ENCODE measurements around the gene ZBTB8A. TPM values are rescaled to one million over a fixed set of nuclear protein-coding genes. Genes with fewer than 3 reads are reported as not detected.

ZBTB8A gene
- total and polyA plus RNA-seq, 10 of the 15 experiments (the other 5 are each of a cell fraction or from before 2014, with no cell fraction given): 0.48 to 4.7 (median 2.4) TPM

- TF ChIP-seq CHD2 (IDR thresholded peaks at IDR 0.05; ENCODE audit: borderline replicate concordance, low read depth, low read length) (peak; percentile 94), PAX8 (IDR thresholded peaks at IDR 0.05) (peak; percentile 95), ELK1 (IDR thresholded peaks at IDR 0.05; ENCODE audit: low read depth, low read length) (no peak), E4F1 (IDR thresholded peaks at IDR 0.05; ENCODE audit: borderline replicate concordance, partially characterized antibody) (peak; percentile 17), SIN3A (IDR thresholded peaks at IDR 0.05; ENCODE audit: low read depth, low read length) (peak; percentile 38), JUND (IDR thresholded peaks at IDR 0.05; ENCODE audit: low read depth, low read length) (no peak), MTA2 (IDR thresholded peaks at IDR 0.05; ENCODE audit: low read depth) (0 out of 2 replicates have a peak, but pooled peaks have one; percentile 51), NFYB (IDR thresholded peaks at IDR 0.05; ENCODE audit: insufficient read depth, low read depth, low read length) (peak; percentile 79; the same call in 1 of the 2 replicates), NFYA (IDR thresholded peaks at IDR 0.05; ENCODE audit: borderline replicate concordance, low read depth, low read length) (no peak), EP300 (IDR thresholded peaks at IDR 0.05; ENCODE audit: borderline replicate concordance in 1 of 2, control insufficient read depth in 1 of 2, low read depth in 2 of 2, low read length in 2 of 2) (peak in 1 of 2 experiments; percentile 28; a peak in 1 of 4 replicates), CUX1 (IDR thresholded peaks at IDR 0.05; ENCODE audit: insufficient replicate concordance, low read depth, low read length) (peak; percentile 48), ZNF217 (IDR thresholded peaks at IDR 0.05) (no peak), MEF2B (IDR thresholded peaks at IDR 0.05; ENCODE audit: partially characterized antibody, poor library complexity, severe bottlenecking) (peak; percentile 50), SIX5 (IDR thresholded peaks at IDR 0.05; ENCODE audit: low read depth, low read length, severe bottlenecking) (peak; percentile 1)
- TF ChIP-seq, protein P1, sequence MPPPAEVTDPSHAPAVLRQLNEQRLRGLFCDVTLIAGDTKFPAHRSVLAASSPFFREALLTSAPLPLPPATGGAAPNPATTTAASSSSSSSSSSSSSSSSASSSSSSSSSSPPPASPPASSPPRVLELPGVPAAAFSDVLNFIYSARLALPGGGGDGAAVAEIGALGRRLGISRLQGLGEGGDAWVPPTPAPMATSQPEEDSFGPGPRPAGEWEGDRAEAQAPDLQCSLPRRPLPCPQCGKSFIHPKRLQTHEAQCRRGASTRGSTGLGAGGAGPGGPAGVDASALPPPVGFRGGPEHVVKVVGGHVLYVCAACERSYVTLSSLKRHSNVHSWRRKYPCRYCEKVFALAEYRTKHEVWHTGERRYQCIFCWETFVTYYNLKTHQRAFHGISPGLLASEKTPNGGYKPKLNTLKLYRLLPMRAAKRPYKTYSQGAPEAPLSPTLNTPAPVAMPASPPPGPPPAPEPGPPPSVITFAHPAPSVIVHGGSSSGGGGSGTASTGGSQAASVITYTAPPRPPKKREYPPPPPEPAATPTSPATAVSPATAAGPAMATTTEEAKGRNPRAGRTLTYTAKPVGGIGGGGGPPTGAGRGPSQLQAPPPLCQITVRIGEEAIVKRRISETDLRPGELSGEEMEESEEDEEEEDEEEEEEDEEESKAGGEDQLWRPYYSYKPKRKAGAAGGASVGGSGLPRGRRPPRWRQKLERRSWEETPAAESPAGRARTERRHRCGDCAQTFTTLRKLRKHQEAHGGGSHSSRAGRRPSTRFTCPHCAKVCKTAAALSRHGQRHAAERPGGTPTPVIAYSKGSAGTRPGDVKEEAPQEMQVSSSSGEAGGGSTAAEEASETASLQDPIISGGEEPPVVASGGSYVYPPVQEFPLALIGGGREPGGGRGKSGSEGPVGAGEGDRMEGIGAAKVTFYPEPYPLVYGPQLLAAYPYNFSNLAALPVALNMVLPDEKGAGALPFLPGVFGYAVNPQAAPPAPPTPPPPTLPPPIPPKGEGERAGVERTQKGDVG (CRISPR knock-in tag; IDR thresholded peaks at IDR 0.05): peak; percentile 89
These were observed 111.7 kb downstream of the ZBTB8A start, which contains the start of gene RBBP4 (continued) for GRCh38 chr1:32650752-32651460.
